Measurements from ENCODE around the gene PPP1CC.

Gene PPP1CC

DNA sequence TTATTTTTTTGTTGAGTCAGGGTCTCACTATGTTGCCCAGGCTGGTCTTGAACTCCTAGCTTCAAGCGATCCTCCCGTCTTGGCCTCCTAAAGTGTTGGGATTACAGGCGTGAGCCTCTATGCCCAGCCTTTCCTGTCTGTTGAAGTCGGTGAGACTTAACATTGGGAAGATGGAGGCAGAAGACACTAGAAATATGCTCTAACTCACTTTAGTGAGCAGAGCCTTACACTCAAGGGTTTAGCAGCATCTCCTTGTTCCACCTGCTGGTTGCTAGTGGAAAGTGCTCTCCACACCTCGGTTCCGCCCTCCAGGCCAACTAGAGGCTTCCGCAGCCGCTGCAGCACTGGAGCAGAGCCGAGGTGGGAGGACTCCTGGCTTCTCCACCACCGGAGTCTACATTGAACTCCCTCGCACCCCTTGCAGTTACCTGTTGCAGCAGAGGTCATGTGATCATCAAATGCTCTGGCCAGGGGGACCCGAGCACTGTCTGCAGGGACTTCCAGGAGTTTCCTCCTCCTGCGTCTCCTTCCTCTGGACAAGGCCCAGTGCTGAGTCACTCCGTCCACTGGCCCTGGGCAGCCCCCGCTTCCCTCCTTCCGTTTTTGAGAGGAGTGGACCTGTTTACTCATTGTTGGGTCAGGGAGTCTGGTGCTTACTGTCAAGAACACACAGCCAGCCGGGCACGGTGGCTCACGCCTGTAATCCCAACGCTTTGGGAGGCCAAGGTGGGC, 44.4 kb downstream of the PPP1CC start:
- H3K4me3 ChIP-seq = peak overlapping the region; percentile 48
- peak overlapping the region in 1 of 2 donors; percentile 63 for H3K27ac ChIP-seq
- TF ChIP-seq, protein P1, sequence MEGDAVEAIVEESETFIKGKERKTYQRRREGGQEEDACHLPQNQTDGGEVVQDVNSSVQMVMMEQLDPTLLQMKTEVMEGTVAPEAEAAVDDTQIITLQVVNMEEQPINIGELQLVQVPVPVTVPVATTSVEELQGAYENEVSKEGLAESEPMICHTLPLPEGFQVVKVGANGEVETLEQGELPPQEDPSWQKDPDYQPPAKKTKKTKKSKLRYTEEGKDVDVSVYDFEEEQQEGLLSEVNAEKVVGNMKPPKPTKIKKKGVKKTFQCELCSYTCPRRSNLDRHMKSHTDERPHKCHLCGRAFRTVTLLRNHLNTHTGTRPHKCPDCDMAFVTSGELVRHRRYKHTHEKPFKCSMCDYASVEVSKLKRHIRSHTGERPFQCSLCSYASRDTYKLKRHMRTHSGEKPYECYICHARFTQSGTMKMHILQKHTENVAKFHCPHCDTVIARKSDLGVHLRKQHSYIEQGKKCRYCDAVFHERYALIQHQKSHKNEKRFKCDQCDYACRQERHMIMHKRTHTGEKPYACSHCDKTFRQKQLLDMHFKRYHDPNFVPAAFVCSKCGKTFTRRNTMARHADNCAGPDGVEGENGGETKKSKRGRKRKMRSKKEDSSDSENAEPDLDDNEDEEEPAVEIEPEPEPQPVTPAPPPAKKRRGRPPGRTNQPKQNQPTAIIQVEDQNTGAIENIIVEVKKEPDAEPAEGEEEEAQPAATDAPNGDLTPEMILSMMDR (IDR thresholded peaks at IDR 0.05) = peak; percentile 34
- peak; percentile 85 for DNase-seq (ENCODE audit: low spot score)

DNA sequence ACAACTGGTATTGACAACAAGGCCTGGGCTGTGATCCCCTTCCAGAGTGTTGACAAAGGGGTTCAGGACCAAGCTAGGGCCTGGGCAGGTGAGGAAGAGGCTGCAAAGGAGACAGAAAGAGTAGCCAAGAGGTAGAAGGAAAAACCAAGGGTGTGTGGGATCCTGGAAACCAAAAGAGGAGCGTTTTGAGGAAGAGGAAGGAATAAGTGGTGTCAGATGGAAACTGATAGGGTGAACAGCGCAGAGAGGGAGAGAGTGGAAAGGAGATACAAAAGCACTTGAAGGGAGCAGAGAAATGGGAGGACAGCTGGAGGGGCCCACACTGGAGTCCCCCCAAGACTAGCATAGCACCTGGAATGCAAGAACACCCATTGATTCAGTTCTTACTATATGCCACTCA, 45.5 kb downstream of the PPP1CC start:
- TF ChIP-seq, protein P1 (IDR thresholded peaks at IDR 0.05) = no peak
- DNase-seq (ENCODE audit: low spot score) = no peak
- H3K4me3 ChIP-seq = no peak overlapping the region
- no peak overlapping the region for H3K27ac ChIP-seq

DNA sequence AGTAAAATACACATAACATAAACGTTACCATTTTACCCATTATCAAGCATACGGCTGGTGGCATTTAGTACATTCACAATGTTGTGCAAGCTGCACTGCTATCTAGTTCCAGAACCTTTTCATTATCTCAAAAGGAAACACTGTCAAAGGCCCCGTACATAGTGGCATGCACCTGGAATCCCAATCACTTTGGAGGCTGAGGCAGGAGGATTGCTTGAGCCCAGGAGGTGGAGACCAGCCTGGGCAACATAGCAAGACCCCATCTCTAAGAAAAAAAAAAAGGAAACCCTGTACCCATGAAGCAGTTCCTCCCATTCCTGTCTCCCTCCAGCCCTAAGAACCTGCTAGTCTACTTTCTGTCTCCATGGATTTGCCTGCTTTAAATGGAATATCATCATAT, 46.4 kb downstream of the PPP1CC start:
- H3K4me3 ChIP-seq = no peak overlapping the region
- no peak for DNase-seq (ENCODE audit: low spot score)

DNA sequence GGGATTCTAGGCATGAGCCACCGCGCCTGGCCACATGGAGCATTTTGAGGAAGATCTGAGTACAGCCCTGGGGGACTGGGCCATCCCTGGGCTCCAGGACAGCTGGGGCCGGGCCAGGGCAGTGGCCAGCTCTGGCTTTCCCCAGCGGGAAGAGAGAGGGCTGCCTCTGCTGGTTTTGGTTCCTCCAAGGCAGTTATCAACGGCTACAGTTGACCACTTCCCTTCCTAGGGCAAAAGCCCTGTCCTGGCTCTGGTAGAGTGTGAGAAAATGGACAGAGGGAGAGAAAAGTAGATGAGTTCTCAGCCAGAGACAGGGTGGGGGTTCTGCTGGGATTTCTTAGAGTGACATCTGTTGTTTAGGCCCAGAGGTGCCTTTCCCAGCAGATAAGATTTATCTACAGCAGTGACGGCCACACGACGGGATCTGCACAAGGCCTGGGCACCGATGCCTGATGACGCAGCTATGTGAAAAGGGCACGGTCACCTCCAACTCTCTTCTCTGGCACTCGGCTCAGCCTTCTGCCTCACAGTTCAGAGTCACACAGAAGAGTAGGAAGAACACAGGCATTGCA, 48.3 kb downstream of the PPP1CC start:
- TF ChIP-seq, protein P1 (IDR thresholded peaks at IDR 0.05) = no peak
- no peak for DNase-seq (ENCODE audit: low spot score)
- Histone ChIP-seq H3K4me3 (no peak overlapping the region), H3K27ac (peak overlapping the region in 1 of 2 donors; percentile 55)

More for the DNA sequence above, 46.4 kb downstream of the PPP1CC start:
- TF ChIP-seq, protein P1 (IDR thresholded peaks at IDR 0.05) = no peak
- no peak overlapping the region for H3K27ac ChIP-seq

DNA sequence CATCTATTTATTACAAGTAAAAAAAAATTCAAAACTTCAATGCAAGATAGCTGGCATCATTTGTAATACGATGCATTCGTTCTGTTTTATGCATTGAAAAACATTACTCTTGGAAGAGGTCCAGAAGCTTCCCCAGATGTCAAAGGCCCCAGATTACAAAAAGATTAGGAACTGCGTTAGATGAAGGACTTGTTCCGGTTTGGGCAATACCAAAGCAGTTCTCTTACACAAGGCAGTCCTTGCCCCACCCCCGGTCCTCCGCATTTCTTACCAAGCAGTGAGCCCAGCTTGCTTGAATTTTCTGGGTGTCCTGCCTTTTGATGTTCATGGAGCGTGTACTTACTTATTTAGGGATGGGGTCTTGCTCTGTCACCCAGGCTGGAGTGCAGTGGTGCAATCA, 49.0 kb downstream of the PPP1CC start:
- H3K27ac ChIP-seq = peak overlapping the region in 1 of 2 donors; percentile 55
- DNase-seq (ENCODE audit: low spot score) = no peak
- TF ChIP-seq, protein P1 (IDR thresholded peaks at IDR 0.05) = no peak
- no peak overlapping the region for H3K4me3 ChIP-seq

DNA sequence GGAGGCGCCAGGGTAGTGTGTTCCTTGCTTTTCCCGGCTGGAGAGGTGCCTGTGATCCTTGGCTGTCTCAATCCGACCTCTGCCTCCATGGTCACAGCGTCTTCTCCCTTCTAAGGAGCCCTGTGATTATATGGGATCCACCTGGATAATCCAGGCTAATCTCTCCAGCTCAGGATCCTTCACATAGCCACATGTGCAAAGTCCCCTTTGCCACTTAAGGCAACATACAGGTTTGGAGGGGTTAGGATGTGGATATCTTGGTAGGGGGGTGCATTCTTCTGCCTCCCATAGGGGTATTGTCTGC, 52.6 kb downstream of the PPP1CC start:
- peak overlapping the region in 1 of 2 donors; percentile 83 for H3K27ac ChIP-seq
- peak overlapping the region; percentile 76 for H3K4me3 ChIP-seq
- no peak for DNase-seq (ENCODE audit: low spot score)
- TF ChIP-seq, protein P1 (IDR thresholded peaks at IDR 0.05) = no peak

Data from coronary artery (tissue), 2 donors.